Subcutaneous abdominal adipose tissue (tissue), 5 donors: ENCODE results near the gene CD22.

ENCODE experiments used
- H3K27ac ChIP-seq: one replicate; pipeline ENCODE4 v1.7.0; 2013; ENCODE audit warnings: low read depth, mild to moderate bottlenecking, inconsistent platforms, low read length, moderate library complexity
- H3K27me3 ChIP-seq, 5 donors: one replicate each; pipeline ENCODE4 v1.7.0; 2013; ENCODE audit warnings: low read length in 5 of 5, inconsistent platforms in 1 of 5; ENCODE audit not compliant: control insufficient read depth in 5 of 5, insufficient read depth in 4 of 5
- H3K36me3 ChIP-seq, 5 donors: one replicate each; pipeline ENCODE4 v1.7.0; 2013; ENCODE audit warnings: low read length in 5 of 5; ENCODE audit not compliant: control insufficient read depth in 5 of 5, insufficient read depth in 5 of 5
- H3K4me1 ChIP-seq, 5 donors: one replicate each; pipeline ENCODE4 v1.7.0; 2013; ENCODE audit warnings: low read length in 5 of 5, mild to moderate bottlenecking in 3 of 5, moderate library complexity in 1 of 5; ENCODE audit not compliant: control insufficient read depth in 5 of 5, insufficient read depth in 5 of 5
- H3K4me3 ChIP-seq, 5 donors: one replicate each; pipeline ENCODE4 v1.7.0; 2013; ENCODE audit warnings: low read length in 5 of 5, low read depth in 1 of 5
- H3K9ac ChIP-seq, 5 donors: one replicate each; pipeline ENCODE4 v1.7.0; 2013; ENCODE audit warnings: low read length in 5 of 5, mild to moderate bottlenecking in 4 of 5, moderate library complexity in 3 of 5
- H3K9me3 ChIP-seq, 5 donors: one replicate each; pipeline ENCODE4 v1.7.0; 2013; ENCODE audit warnings: low read length in 5 of 5; ENCODE audit not compliant: control insufficient read depth in 5 of 5
- donor health status: healthy.
- donor health status: healthy.
- donor health status: healthy.
- donor health status: healthy.
- donor health status: healthy.

Gene CD22

GRCh38 chr19:35310811-35311465 is 18.0 kb upstream of the CD22 start:
- Histone ChIP-seq H3K4me1 (peaks cover 0 to 7% (median 0%) of the 10 kb centered on the region in 5 donors), H3K9me3 (no peaks in the 10 kb centered on the region), H3K9ac (no peak overlapping the region), H3K4me3 (no peak overlapping the region), H3K27me3 (peaks cover 3 to 14% (median 9%) of the 10 kb centered on the region in 5 donors), H3K36me3 (no peaks in the 10 kb centered on the region), H3K27ac (no peak overlapping the region)

- Histone ChIP-seq H3K4me1 (peaks cover 0 to 7% (median 0%) of the 10 kb centered on the region in 5 donors), H3K4me3 (no peak overlapping the region), H3K27ac (no peak overlapping the region)
These were observed 16.9 kb upstream of the CD22 start for GRCh38 chr19:35311901-35312665.

GRCh38 chr19:35313587-35313986 is 15.4 kb upstream of the CD22 start:
- Histone ChIP-seq H3K9me3 (no peaks in the 10 kb centered on the region), H3K36me3 (no peaks in the 10 kb centered on the region), H3K27me3 (peaks cover 0 to 12% (median 4%) of the 10 kb centered on the region in 5 donors), H3K4me3 (no peak overlapping the region), H3K4me1 (peaks cover 0 to 17% (median 2%) of the 10 kb centered on the region in 5 donors), H3K27ac (no peak overlapping the region), H3K9ac (no peak overlapping the region)

More at GRCh38 chr19:35311901-35312665, 16.9 kb upstream of the CD22 start:
- Histone ChIP-seq H3K36me3 (no peaks in the 10 kb centered on the region), H3K9me3 (no peaks in the 10 kb centered on the region), H3K9ac (no peak overlapping the region), H3K27me3 (peaks cover 3 to 12% (median 9%) of the 10 kb centered on the region in 5 donors)

GRCh38 chr19:35314031-35314430 is 15.0 kb upstream of the CD22 start:
- H3K9me3 ChIP-seq = no peaks in the 10 kb centered on the region
- H3K27me3 ChIP-seq = peaks cover 0 to 15% (median 4%) of the 10 kb centered on the region in 5 donors
- no peak overlapping the region for H3K4me3 ChIP-seq
- H3K36me3 ChIP-seq = no peaks in the 10 kb centered on the region
- H3K4me1 ChIP-seq = peaks cover 0 to 21% (median 7%) of the 10 kb centered on the region in 5 donors
- no peak overlapping the region for H3K27ac ChIP-seq
- no peak overlapping the region for H3K9ac ChIP-seq

- Histone ChIP-seq H3K9me3 (no peaks in the 10 kb centered on the region), H3K4me3 (no peak overlapping the region), H3K4me1 (peaks cover under 1 to 20% (median 7%) of the 10 kb centered on the region in 5 donors), H3K9ac (no peak overlapping the region), H3K27ac (no peak overlapping the region), H3K27me3 (peaks cover 0 to 14% (median 4%) of the 10 kb centered on the region in 5 donors), H3K36me3 (no peaks in the 10 kb centered on the region)
These were observed 14.0 kb upstream of the CD22 start for GRCh38 chr19:35314858-35315470.

GRCh38 chr19:35315883-35316282 is 13.1 kb upstream of the CD22 start:
- H3K27ac ChIP-seq = no peak overlapping the region
- H3K9ac ChIP-seq = no peak overlapping the region
- peaks cover 5 to 29% (median 7%) of the 10 kb centered on the region in 5 donors for H3K4me1 ChIP-seq
- peaks cover 0 to 18% (median 4%) of the 10 kb centered on the region in 5 donors for H3K27me3 ChIP-seq
- H3K4me3 ChIP-seq = no peak overlapping the region
- no peaks in the 10 kb centered on the region for H3K36me3 ChIP-seq
- H3K9me3 ChIP-seq = no peaks in the 10 kb centered on the region

GRCh38 chr19:35316560-35316959 is 12.4 kb upstream of the CD22 start:
- H3K9me3 ChIP-seq = no peaks in the 10 kb centered on the region
- no peak overlapping the region for H3K9ac ChIP-seq
- no peak overlapping the region for H3K27ac ChIP-seq
- H3K4me3 ChIP-seq = no peak overlapping the region
- H3K27me3 ChIP-seq = peaks cover 0 to 18% (median 4%) of the 10 kb centered on the region in 5 donors
- H3K36me3 ChIP-seq = no peaks in the 10 kb centered on the region
- H3K4me1 ChIP-seq = peaks cover 5 to 29% (median 7%) of the 10 kb centered on the region in 5 donors

- no peaks in the 10 kb centered on the region for H3K36me3 ChIP-seq
- peaks cover 0 to 5% (median 3%) of the 10 kb centered on the region in 5 donors for H3K9me3 ChIP-seq
- no peak overlapping the region for H3K4me3 ChIP-seq
- peaks cover 0 to 18% (median 4%) of the 10 kb centered on the region in 5 donors for H3K27me3 ChIP-seq
- no peak overlapping the region for H3K9ac ChIP-seq
- peaks cover 5 to 29% (median 7%) of the 10 kb centered on the region in 5 donors for H3K4me1 ChIP-seq
- H3K27ac ChIP-seq = no peak overlapping the region
These were observed 11.4 kb upstream of the CD22 start for GRCh38 chr19:35317464-35318043.

- Histone ChIP-seq H3K4me1 (peaks cover 5 to 29% (median 7%) of the 10 kb centered on the region in 5 donors), H3K9me3 (peaks cover 0 to 5% (median 3%) of the 10 kb centered on the region in 5 donors), H3K4me3 (no peak overlapping the region), H3K27ac (no peak overlapping the region), H3K27me3 (peaks cover 0 to 14% (median 3%) of the 10 kb centered on the region in 5 donors), H3K9ac (no peak overlapping the region), H3K36me3 (no peaks in the 10 kb centered on the region)
These were observed 10.1 kb upstream of the CD22 start for GRCh38 chr19:35318679-35319448.
